Measurements from ENCODE around the gene PRR35.
A peak's percentile ranks its signal among the peaks of the same experiment; 100 is the strongest.

The PRR35 gene

DNA sequence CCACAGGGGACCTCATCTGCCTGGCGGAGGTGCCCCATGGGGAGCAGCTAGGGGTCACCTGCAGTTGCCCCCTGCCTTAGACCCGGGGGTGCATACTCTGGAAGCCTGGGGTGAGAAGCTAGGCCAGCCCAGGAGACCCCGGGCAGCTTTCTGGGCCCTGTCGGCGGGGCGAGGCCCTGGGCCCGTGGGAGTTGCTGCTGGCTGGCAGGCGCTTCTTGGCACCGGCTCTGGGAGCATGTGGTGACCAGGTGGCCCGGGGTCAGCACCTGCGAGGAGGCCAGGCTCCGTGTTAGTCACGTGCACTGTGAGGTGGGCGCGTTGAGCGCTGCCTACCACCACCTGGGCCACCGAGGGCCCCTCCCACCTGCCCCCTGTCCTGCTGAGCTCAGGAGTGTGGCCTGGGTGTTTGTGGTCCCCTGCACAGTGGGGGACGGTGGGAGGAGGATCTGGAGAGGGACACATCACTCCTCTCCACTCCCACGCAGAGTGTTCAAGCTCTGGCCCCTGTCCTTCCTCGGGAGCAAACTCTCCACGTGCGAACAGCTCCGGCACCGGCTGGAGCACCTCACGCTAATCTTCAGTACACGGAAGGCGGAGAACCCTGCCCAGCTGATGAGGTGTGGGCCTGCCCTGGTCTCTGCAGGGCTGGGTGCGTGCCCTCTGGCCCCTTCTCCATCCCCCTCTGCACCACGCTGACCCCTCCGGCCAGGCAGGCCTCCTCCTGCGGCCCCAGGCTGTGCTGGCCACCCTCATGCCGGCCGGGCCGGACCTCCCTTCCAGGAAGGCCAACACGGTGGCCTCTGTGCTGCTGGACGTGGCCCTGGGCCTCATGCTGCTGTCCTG, 15.4 kb downstream of the PRR35 start:
- TF ChIP-seq, protein P1, sequence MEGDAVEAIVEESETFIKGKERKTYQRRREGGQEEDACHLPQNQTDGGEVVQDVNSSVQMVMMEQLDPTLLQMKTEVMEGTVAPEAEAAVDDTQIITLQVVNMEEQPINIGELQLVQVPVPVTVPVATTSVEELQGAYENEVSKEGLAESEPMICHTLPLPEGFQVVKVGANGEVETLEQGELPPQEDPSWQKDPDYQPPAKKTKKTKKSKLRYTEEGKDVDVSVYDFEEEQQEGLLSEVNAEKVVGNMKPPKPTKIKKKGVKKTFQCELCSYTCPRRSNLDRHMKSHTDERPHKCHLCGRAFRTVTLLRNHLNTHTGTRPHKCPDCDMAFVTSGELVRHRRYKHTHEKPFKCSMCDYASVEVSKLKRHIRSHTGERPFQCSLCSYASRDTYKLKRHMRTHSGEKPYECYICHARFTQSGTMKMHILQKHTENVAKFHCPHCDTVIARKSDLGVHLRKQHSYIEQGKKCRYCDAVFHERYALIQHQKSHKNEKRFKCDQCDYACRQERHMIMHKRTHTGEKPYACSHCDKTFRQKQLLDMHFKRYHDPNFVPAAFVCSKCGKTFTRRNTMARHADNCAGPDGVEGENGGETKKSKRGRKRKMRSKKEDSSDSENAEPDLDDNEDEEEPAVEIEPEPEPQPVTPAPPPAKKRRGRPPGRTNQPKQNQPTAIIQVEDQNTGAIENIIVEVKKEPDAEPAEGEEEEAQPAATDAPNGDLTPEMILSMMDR (IDR thresholded peaks at IDR 0.05; ENCODE audit: borderline replicate concordance, insufficient read depth, low read depth, low read length) = no peak
- H3K4me3 ChIP-seq (ENCODE audit: low read depth, low read length) = no peak overlapping the region

GRCh38 chr16:576197-576822, 16.1 kb downstream of the PRR35 start:
- TF ChIP-seq, protein P1 (IDR thresholded peaks at IDR 0.05; ENCODE audit: borderline replicate concordance, insufficient read depth, low read depth, low read length) = no peak
- no peak overlapping the region for H3K4me3 ChIP-seq (ENCODE audit: low read depth, low read length)

GRCh38 chr16:576823-577201, 16.6 kb downstream of the PRR35 start:
- no peak overlapping the region for H3K4me3 ChIP-seq (ENCODE audit: low read depth, low read length)
- TF ChIP-seq, protein P1 (IDR thresholded peaks at IDR 0.05; ENCODE audit: borderline replicate concordance, insufficient read depth, low read depth, low read length) = no peak

DNA sequence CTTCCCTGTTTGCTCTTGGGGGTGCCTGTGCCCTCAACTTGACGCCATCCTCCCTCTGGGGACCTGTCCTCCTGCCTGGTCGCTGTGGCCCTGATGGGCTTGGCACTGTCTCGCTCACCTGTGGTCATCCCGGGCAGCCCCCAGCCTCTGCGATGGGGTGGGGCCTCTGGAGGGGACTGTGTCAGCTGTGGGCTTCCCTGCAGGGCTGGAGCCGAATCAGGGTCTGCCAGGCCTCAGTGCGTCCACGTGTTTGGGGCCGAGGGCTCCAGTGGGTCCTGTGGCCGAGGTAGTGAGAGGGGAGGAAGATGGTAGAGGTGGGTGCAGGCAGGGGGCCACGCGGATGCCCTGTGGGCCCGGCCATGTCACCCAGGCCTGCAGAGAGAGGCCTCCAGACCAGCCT, 17.6 kb downstream of the PRR35 start:
- TF ChIP-seq, protein P1 (IDR thresholded peaks at IDR 0.05; ENCODE audit: borderline replicate concordance, insufficient read depth, low read depth, low read length) = no peak
- H3K4me3 ChIP-seq (ENCODE audit: low read depth, low read length) = no peak overlapping the region

DNA sequence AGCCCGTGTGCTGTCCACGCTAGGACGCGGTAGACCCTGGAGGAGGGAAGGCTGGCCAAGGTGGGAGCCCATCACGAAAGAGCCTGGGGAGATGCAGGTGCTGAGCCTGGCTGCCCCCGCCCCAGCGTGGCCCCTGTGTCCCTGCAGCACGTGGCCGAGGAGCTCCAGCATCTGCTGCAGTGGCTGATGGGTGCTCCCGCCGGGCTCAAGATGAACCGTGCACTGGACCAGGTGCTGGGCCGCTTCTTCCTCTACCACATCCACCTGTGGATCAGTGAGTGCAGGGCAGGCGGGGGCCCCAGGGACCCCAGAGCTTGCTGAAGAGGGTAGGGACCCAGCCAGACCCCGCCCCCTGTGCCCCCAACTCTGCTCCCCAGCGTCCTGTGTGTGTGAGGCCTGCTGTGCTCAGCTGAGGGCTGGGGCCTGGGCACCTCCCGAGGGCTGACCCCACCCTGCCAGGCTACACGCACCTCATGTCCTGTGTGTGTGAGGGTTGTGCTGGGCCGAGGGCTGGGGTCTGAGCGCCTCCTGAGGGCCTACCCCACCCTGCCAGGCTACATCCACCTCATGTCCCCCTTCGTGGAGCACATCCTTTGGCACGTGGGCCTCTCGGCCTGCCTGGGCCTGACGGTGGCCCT, 18.2 kb downstream of the PRR35 start:
- no peak overlapping the region for H3K4me3 ChIP-seq (ENCODE audit: low read depth, low read length)
- TF ChIP-seq, protein P1 (IDR thresholded peaks at IDR 0.05; ENCODE audit: borderline replicate concordance, insufficient read depth, low read depth, low read length) = no peak

- peak overlapping the region; percentile 41 for H3K4me3 ChIP-seq (ENCODE audit: low read depth, low read length)
- TF ChIP-seq, protein P1 (IDR thresholded peaks at IDR 0.05; ENCODE audit: borderline replicate concordance, insufficient read depth, low read depth, low read length) = peak; percentile 97
Measured at GRCh38 chr16:578870-579405, 18.7 kb downstream of the PRR35 start.

Data from GM12875 (cell line).